GM18870 (cell line): Measurements from ENCODE around the gene LOXL4.

Source experiments
- ATAC-seq: cut with Tn5 transposase; IDR thresholded peaks from one replicate; pipeline ENCODE4 v1.9.1; 2021; ENCODE audit warnings: moderate library complexity; ENCODE audit not compliant: unreplicated experiment

The LOXL4 gene

DNA sequence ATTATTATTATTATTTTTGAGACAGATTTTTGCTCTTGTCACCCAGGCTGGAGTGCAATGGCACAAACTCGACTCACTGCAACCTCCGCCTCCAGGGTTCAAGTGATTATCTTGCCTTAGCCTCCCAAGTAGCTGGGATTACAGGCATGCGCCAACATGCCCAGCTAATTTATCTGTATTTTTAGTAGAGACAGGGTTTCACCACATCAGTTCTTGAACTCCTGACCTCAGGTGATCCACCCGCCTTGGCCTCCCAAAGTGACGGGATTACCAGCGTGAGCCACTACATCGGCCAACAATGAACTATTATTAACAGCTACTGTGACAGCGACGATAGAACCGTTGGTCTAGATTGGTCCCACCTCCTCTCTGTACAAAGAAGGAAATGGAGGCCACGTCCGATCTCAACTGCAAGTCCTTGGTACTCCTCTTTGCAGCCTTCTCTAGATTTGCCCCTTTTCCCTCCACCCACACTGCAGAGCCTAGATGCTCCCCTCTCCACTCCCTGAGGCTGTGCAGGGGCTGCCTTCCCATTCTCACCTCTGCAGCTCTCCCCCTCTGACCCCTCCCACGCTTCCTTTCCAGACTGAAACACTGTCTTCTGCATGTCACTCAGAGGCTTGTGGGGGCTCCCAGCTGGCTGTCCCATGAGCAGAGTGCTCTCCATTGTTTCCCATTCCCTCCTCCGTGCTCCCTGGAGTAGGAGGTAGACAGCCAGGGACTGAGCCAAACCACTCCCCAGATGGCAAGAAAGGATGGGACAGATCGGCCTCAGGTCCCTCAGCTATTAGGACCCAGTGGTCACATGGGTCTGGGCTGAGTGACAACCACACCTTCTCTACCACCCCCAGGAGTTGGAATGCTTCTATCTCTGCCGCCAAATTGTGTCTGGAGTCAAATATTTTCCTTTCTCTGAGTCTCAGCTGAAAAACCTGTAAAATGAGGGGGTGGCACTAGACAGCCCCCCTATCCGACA, 2.3 kb downstream of the LOXL4 start:
- no peak for ATAC-seq

DNA sequence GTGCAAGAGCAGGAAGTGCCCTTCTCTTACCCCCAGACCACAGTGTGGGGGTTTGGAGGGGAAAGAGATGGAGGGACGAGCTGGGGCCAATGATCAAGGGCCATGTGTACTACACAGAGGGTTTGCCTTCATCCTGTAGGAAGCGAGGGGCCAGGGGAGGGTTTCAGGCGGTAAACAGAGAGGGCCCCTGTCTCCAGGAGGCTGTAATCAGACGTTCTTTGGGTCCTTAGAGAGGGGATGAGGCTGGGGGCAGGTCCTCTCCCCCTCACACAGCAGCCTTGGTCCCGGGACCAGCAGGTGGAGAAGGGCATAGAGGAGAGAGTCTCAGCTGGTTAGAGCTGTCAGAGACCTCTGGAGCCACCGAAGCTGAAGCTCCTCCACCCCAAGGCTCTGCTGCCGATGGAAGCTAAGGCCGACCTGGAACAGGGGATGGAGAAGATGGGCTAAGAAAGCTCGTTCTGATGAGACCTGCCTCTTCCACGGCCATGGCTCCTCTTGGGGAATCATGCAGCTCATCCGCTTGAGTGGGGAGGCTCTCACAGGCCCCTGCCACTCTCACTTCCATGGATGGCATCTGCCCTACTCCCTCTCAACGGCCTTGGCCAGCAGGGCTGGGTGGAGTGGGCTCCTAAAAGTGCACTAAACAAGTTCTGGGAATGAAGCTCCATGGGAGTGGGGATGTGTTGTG, 3.5 kb downstream of the LOXL4 start:
- ATAC-seq, result no peak

DNA sequence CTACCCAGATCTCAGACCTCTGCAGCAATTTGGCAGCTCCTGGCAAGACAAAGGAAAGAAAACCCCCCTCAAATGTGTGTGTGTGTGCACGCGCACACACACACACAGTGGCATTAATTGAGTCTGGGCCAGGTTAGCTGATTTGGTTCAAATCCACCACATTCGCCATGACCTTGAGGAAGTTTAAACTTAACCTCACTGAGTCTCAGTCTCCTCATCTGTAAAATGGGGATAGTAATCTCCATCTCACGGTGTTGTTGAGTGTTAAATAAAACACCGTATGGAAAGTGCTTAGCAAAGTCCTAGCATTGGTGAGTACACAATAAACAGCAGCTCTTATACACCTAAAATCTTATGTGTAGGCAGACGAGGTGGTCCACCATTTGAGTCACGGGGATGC, 4.9 kb downstream of the LOXL4 start:
- no peak for ATAC-seq

DNA sequence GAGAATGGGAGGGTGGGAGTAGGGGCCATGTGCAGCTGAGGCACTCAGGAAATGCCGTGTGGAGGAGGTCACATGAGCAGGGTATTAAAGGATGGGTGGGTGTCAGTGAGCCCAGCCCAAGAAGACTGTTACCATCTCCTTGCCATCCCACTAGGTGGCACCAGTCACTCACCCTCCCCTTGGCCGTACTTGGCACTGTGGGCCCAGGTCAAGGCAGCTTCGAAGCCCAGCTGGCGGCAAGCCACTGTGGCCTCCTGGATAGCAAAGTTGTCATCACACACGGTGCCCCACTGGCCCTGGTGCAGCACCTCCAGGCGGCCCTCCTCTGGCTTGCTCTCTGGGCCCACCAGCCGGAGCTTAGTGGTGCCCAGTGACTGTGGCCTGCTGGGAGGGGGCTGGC, 5.4 kb downstream of the LOXL4 start:
- ATAC-seq, result no peak

DNA sequence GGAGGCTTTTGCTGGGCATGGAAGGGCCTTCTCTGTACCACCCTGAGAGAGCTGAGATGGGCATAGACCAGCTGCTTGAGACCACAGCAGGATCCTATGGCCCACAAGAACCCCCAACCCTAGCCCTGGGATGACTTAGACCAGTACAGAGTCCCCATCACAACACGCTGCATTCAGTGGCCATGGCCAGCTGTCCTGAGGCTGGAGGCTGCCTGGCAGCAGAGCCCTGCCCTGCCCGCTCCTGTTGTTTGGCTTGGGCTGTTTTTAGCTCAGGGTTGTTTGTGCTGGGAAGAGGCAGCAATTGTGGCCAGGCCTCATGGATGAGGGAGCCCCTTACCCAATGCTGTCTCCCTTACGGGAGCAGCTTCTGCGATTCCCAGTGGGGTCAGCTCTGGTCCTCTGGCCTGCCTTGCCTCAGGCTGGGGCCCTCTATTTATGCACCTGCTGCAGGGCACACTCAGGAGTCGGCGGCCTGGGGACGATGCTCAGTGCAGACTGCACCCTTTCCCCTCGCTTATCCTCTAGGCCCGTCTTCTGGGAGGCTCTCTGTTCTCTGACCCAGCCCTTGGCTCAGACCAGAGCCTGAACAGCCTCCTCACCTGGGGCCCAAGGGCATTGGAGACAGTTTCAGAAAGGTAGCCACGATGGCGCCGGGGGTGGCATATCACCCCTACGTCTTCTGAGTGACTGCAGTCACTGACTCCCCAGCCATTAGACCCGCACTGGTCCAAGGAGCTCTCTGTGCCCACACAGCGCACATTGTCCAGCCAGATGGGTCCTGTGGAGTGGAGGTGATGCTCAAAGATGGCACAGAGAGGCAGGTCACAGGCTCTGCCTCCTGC, 6.3 kb downstream of the LOXL4 start:
- no peak for ATAC-seq

DNA sequence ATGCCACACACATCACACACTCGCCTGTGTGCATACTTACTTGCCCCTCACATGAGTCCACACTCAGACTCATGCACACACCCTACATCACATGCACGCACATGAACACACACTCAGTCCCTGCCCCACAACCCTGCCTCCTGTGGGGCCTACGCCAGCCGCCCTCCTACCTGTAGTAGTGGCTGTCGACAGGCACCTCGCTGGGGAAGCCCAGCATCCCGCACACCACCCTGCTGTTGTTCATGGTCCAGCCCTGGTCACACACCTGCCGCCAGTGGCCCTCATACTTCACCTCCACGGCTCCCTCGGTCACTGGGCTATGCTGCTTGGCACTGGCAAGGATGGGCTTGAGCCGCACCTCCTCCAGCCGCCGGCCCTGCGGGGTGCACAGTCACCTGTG, 7.2 kb downstream of the LOXL4 start:
- ATAC-seq, result no peak

DNA sequence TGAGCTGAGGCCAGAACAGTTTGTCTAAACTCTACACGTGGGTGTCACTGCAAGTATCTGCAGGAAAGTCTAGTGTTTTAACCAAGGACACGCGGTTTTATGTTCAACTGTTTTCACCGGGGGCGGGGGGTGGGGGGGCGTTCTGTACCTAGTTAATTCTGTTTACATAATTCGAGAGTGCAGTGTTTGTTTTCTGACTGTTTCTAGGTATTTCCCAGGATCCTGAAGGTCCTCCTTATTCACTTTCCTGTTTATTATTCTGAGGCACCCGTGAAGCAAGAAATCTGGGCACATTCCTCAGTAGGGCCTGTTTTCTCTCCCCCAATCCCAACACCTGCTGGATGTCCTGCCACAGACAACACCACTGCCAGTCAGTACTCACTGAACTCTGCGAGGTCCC, 7.6 kb downstream of the LOXL4 start:
- no peak for ATAC-seq

DNA sequence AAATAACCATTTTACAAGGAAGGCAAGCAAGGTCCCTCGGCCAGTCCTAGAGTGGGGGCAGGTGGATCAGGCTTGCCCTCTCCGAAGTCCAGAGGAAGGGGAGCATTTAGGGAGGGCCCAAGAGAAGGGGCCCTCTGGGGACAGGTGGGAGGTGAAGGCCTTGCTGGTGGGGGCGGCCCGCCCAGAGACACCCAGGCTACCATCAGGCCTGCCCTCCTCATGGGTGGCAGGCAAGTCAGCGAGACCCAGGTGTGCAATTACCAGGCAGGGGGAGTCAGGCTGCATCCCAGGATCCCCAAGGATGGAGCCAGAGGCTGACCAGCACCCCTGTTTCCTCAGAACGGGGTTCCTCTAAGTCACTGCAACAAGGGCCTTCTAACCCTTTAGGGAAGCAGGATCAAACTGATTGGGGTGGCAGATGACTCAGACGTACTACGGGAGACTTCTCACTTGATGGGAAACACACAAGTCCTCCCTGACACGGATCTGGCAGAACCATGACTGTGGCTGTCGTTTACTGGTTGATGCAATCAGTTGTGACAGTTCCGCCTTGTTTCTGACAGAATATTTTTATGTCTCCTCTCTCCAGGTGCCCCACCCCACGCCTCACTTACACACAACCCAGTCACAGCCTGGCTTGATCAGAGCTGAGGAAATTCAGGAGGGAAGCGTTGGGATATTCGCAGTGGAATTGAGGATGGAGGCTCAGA, 8.2 kb downstream of the LOXL4 start:
- ATAC-seq, result no peak

DNA sequence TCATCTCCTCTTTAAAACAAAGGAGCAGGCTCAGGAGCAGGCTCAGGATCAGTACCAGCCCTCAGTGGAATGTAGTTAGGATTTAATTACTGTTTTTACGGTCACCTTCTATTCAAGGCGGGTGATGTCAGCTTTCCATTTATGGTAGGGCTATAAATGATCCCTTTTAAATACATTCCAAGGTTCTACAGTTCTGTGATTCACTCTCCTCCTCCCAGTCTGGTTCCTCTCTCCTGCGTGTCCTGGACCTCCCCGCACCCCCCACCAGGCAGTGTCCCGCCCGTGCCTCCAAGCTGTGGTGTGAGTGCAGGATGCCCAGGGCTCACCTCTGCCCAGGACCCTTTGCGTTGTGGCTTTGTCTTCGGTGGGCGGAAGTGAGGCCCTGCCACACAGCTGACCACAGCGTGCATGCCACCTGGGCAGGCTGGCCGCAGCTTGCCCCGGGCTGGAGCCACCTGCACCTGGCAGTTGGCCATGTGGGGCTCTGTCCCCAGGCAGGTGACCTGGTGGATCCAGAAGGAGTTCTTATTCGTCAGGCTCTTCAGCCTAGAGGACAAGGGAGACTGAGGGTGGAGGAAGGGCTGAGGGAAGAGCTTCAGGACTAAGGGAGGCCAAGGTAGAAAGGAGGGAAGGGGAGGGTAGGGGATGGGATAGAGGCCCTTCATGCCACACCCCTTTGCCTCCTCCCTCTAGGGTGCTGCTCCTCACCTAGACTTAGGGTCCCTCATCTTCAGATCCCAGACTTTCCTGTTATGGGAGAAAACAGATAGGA, 9.1 kb downstream of the LOXL4 start:
- ATAC-seq, result no peak

DNA sequence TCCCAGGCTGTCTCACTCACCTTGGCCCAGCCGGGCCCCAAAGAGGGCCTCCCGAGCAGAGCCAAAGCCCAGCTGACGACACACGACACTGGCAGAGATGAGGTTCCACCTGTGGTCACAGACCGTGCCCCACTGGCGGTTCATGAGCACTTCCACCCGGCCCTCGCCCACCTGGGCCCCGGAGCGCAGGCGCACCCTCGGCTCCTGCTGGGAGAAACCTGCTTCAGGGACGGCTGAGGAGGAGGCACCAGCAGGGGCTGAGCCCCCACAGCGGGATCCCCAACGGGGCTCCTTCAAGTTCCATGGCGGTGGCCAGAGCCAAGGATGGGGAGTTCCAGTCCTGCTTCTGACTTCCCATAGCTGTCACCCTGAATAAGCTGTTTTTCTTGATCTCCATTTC, 10.0 kb downstream of the LOXL4 start:
- no peak for ATAC-seq

DNA sequence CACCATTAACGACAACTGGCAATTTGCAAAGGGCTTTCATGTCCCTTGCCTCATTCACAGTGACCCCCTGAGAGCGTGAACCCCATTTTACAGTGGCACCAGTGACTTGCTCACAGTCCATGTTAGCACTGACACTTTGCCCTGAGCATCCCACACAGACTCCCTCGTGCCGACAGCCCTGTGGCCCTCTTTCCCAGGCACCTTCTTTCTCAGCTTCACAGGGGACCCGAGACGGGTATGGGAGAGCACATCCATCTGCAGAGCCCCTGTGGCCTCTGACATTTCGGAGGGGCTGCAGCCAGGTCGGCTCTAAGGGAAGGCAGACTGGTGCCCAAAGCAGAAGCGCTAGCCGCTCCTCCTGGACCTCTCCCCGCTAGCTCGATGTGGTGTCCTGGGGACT, 10.8 kb downstream of the LOXL4 start:
- ATAC-seq, result no peak

DNA sequence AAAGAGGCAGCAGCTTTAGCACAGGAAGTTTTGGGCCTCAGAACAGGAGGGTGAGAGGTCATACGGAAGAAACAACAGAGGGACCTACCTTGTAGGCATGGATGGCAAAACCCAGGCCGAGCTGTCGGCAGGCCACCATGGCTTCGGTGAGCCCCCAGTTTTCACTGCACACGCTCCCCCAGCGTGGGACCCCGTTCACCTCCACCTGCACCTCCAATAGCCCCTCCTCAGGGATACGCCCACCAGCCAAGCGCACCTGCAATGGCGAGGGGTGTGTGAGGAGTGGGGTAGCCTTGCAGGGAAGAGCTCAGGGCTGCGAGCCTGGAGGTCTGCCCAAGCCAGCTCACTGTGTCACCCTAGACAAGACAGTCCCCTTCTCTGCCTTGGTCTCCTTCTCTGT, 11.3 kb downstream of the LOXL4 start:
- no peak for ATAC-seq

DNA sequence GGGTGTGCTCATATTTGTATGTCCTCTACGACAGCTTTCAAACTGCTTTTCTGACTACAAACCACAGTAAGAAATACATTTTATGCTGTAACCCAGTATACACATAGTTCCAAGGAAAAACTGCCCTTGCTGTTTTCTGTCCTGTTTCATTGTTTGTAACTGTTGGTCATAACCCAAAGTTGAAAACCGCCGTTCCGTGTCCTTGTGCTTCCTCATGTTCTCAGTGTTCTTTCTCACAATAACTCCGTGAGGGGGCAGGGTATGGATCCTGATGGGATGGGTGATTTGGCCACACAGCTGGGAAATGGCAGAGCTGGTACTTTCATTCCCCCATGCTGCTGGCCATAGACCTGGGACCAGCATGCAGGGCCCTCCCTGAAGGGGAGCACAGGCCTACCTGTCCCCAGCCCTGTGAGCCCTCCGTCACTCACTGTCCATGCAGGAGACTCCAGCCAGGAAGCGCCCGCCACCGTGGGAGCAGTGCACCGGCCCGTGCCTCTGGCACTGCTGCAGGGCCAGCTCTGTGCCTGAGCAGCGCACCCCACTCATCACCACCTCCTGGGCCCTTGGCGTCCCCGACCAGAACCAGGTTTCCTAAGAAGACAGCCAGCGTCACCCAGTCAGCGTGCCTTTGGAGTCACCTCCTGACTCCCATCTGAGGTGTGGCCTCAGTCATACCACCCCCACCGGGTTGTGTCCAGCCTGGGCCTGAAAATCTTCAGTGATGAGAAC, 12.7 kb downstream of the LOXL4 start:
- no peak for ATAC-seq

DNA sequence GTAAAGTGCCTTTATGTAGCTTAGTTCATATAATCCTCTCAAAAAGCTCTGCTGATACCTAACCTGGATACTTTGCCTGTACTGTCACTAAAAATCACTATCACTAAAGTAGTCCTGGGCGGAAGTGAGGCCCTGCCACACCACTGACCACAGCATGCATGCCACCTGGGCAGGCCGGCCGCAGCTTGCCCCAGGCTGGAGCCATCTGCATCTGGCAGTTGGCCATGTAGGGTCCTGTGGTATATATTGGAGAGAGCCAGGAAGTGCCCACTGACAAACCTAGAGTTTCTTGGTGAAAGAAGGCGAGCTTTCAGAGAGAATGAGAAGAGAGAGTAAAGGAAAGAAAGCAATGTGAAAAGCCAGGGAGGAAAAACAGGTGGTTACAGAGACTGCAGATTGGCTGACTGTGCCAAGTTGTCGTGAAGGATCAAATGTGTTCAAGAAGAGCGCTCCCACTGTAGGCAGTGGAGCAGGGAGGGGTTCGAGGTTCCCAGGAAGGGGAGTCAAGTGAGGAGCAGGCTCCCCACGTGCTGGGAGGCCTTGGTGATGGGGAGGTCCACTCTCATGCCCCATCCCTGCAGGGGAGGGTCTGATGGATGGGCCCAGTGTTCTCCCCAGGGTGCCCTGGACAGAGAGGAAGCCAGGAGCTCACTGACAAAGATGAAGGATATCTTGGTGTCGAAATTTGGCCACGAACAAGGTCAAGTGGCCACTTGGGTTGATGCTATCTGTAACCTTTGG, 13.6 kb downstream of the LOXL4 start:
- no peak for ATAC-seq

DNA sequence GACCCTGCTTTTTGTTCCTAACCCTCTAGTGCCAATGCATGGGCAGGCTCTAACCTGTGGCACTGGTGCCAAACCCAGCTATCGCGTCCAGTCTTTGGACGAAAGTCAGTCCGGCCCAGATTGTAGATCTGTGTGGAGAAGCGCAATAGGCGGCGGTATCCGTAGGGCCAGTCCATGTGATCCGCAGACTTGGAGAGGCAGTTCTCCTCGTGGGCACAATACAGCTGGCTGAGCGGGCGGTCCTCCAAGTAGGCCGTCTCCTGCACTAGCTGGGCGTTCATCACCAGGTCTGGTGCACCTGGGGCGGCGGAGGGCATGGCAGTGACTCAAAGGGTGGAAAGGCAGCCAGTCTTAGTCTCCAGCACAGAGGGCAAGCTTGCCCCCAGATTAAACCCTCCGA, 14.5 kb downstream of the LOXL4 start:
- ATAC-seq, result no peak

DNA sequence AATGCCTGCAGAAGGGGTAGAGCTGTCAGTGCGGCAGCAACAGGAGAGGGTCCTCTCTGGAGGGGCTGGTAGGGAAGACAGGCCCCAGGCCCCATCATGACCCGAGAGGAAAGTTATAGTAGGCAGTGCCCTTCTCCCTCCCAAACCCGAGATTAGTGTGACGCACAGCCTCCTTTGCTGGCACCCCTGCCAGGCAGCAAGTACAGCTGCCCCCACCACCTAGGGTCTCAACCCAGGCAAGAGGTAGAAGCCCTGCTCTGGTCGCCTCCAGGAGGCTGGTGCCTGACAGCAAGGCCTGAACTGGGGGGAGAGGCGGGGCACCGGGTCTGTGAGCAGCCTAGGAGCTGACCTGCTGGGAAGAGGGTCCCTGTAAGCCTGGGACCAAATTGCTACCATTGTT, 15.5 kb downstream of the LOXL4 start:
- no peak for ATAC-seq

DNA sequence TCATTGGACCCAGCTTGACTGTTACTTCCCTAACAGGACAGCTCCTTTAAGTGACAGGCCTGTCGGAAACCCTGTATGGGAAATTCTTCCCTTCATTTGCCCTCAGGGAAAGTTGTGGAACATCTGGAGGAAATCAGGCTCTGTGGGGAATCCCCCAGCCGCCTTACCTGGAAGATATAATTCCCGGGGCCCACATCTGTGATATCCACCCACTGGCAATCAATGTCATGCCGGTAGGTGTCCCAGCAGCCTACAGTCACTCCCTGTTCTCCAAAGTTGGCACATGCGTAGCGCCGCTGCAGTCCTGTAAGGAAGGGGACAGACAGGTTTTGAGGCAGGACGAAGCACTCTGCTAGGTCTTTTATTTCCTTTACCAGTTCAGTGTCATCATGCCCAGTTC, 16.6 kb downstream of the LOXL4 start:
- ATAC-seq, result no peak

DNA sequence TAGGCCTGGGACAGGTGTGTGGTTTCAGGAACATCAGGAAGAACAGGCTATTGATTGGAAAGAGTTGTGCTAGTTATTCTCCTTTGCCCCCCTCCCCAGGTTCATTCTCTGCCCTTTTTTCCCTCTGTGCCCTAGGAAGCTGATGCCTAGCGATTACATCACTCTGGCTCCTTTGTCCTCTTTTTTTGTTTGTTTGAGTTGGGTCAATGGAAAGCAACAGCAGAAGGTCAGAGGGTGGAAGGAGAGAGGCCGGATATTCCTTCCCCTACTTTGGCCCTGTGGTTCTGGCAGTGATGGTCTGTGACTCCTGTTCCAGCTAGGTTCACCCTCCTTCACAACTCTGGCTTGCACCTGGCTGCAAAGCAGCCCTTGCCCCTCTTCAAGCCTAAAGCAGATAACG, 18.9 kb downstream of the LOXL4 start:
- no peak for ATAC-seq

DNA sequence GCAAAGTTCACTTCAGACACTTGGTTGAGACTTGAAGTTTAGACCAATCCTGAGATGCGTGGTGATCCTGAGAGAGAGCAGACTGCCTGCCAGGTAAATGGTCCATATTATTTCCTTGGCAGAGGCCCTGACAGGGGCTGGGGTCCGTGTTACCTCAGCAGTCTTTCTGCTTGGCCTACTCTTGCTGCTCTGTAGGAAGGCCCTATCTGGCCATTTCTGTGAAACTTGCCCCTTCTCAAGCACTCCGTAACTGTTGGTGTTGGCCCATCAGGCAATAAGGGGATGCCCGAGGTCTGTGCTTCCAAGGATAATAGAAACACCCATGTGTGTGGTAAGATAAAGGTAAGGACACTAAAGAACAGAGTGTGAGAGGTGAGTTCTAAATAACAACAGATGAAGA, 20.0 kb downstream of the LOXL4 start:
- no peak for ATAC-seq
